H1 (cell line): ENCODE data around the gene LGALS4. TPM values are rescaled to one million over a fixed set of nuclear protein-coding genes. Genes with fewer than 3 reads are reported as not detected.

Source experiments
- EGR1 ChIP-seq: IDR thresholded peaks from 2 replicates; pipeline ENCODE4 v1.6.1; 2011; ENCODE audit warnings: low read depth, low read length, borderline replicate concordance
- GTF2F1 ChIP-seq: IDR thresholded peaks from 2 replicates; pipeline ENCODE4 v1.6.1; 2012; ENCODE audit warnings: low read depth, low read length, improper control_type of control experiment, borderline replicate concordance
- KDM5A ChIP-seq: fragments of 200-600 bp; IDR thresholded peaks from 2 replicates; pipeline ENCODE4 v1.7.1; 2012; ENCODE audit warnings: mild to moderate bottlenecking, low read length, inconsistent platforms, mixed read lengths
- TAF7 ChIP-seq: optimal IDR thresholded peaks from 2 replicates; pipeline ENCODE3; 2011; ENCODE audit warnings: low read depth, mild to moderate bottlenecking, inconsistent platforms, low read length, moderate library complexity, borderline replicate concordance
- polyA plus RNA-seq, 7 experiments: library from polyadenylated mRNA; depleted of rRNA in 3 of 7; stranded (reverse) in 5 of 7; unstranded in 2 of 7; fragments of >200 nt in 5 of 7; fragments of 200-250 nt in 2 of 7; gene quantifications; 1 replicate in 5 of 7; 2 replicates in 1 of 7; 4 replicates in 1 of 7; pipeline versions ENCODE4 v1.2.1 to v1.2.3, GENCODE V29; 2011 to 2013; ENCODE audit warnings: missing spikeins in 2 of 7, mixed read lengths in 2 of 7
- total RNA-seq: library from RNA; stranded (reverse); fragmentation: NEBNext Ultra II Directional; extraction: Animal tissue kit (Norgen Biotek cat#: 25700); gene quantifications from 2 replicates; pipeline ENCODE4 v1.2.1, GENCODE V29; 2021
- TF ChIP-seq, protein P1 (sequence below), 3 experiments: IDR thresholded peaks; 1 replicate in 2 of 3; 2 replicates in 1 of 3; pipeline versions ENCODE4 v1.5.1 to v1.6.1; 2011; ENCODE audit warnings: low read length in 3 of 3, mild to moderate bottlenecking in 3 of 3, inconsistent platforms in 2 of 3, low read depth in 1 of 3, moderate library complexity in 1 of 3; ENCODE audit not compliant: insufficient read depth in 1 of 3; ENCODE audit errors: control extremely low read depth in 1 of 3

Gene LGALS4
- total and polyA plus RNA-seq, 2 of the 8 experiments (the other 6 are each of a cell fraction or from before 2014, with no cell fraction given) = 0.32 to 0.37 TPM

DNA sequence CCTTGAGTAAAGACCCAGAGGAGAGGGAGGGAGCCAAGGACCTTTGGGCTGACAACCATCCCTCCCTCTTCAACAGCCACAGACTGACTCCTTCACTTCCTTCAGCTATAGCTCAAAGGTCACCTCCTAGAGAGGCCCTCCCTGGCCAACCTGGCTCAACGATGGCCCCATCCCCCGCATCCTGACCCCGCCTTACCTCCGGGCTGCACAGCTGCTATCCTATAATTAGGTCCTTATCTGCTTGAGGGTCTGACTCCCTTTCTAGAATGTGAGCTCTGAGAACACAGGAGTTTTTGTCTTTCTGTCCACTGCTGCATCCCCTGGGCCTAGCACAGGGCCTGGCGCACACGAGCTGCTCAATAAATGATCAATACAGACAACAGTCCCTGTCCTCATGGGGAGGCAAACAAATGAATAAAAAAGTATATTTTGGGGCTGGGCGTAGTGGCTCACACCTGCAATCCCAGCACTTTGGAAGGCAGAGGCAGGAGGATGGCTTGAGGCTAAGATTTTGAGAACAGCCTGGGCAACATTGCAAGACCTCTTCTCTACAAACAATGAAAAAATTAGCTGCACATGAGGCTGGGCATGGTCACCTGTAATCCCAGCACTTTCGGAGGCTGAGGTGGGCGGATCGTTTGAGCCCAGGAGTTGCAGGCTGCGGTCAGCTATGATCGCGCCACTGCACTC is 6.6 kb upstream of the LGALS4 start (continued):
- TF ChIP-seq TAF7 = no peak
- TF ChIP-seq, protein P1, sequence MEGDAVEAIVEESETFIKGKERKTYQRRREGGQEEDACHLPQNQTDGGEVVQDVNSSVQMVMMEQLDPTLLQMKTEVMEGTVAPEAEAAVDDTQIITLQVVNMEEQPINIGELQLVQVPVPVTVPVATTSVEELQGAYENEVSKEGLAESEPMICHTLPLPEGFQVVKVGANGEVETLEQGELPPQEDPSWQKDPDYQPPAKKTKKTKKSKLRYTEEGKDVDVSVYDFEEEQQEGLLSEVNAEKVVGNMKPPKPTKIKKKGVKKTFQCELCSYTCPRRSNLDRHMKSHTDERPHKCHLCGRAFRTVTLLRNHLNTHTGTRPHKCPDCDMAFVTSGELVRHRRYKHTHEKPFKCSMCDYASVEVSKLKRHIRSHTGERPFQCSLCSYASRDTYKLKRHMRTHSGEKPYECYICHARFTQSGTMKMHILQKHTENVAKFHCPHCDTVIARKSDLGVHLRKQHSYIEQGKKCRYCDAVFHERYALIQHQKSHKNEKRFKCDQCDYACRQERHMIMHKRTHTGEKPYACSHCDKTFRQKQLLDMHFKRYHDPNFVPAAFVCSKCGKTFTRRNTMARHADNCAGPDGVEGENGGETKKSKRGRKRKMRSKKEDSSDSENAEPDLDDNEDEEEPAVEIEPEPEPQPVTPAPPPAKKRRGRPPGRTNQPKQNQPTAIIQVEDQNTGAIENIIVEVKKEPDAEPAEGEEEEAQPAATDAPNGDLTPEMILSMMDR (IDR thresholded peaks at IDR 0.05; ENCODE audit: control extremely low read depth in 1 of 3, insufficient read depth in 1 of 3, low read depth in 1 of 3, low read length in 3 of 3) = no peak
- TF ChIP-seq EGR1 = no peak
- no peak for TF ChIP-seq KDM5A
- no peak for TF ChIP-seq GTF2F1
